ENCODE data around the gene LRIG2. TPM values are rescaled to one million over a fixed set of nuclear protein-coding genes. Genes with fewer than 3 reads are reported as not detected.
"Not testable (repeated sequence)": the region's sequence is repeated elsewhere in the genome, so short reads cannot be mapped to it uniquely, and the experiment has no call there.

LRIG2 gene
- total and polyA plus RNA-seq, 10 donors = 3.4 to 68.7 (median 22.1) TPM

DNA sequence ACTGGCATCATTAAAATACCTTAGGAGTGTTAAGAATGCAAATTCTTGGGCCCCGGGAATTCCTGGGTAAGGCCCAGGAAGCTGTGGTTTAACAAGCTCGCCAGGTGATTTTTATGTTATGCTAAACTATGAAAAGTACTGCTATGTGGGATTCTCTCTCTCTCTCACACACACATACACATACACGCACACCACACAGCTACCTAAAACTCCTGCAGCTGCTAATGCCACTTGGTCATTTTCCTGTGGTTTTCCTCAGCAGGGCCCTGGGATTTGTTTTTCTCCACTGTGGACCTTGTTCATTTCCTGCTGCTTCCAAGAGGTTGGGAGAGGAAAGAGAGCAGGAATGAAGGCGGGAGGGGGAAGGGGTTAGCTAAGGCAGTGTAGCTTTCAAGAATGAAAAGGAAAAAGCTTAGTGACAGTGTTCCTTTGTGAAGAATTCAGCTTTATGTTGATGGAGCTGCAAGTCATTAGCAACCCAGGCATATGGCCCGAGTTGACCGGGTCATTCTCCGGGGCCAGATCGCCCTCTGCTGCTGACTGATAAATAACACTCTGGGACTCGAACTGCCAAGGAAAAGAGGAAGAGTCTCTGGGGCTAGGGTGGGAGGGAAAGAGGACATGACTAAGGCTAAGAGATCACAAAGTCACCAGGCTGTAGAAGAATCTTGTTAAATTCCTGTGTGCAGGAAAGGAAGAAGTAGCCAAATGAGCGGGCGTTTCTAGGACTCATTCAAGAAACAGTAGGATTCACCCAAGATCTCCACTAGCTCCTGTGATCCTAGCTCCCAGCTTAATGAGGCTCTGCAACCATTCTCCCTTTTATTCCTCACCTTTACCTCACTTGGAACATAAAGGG lies 30.5 kb upstream of the LRIG2 start:
- Histone ChIP-seq H3K27ac (peak overlapping the region in 7 of 8 donors; percentile 4 to 64 (median 61)), H3K27me3 (replicated peaks in 1 of 7) (no peaks in the 10 kb centered on the region), H3K4me3 (no peak overlapping the region), H3K4me1 (peaks cover 4 to 43% (median 27%) of the 10 kb centered on the region in 6 donors), H3K36me3 (no peaks in the 10 kb centered on the region), H3K9me3 (no peaks in the 10 kb centered on the region)
- 11 to 18% (median 13%) methylated on average over 11 of the region's 11 CpGs for WGBS, 5 donors
- intact Hi-C loops (cut with DNase I; ENCODE audit: low total_unique reads) = loop anchor here (10.0 kb wide), 1 partner anchor 158 kb away; no protein-coding TSS in a partner anchor
- peak in 1 of 3 donors; percentile 26 for TF ChIP-seq POLR2AphosphoS5 (IDR thresholded peaks at IDR 0.05)
- no peak for TF ChIP-seq POLR2A (IDR thresholded peaks at IDR 0.05)
- TF ChIP-seq, protein P1, sequence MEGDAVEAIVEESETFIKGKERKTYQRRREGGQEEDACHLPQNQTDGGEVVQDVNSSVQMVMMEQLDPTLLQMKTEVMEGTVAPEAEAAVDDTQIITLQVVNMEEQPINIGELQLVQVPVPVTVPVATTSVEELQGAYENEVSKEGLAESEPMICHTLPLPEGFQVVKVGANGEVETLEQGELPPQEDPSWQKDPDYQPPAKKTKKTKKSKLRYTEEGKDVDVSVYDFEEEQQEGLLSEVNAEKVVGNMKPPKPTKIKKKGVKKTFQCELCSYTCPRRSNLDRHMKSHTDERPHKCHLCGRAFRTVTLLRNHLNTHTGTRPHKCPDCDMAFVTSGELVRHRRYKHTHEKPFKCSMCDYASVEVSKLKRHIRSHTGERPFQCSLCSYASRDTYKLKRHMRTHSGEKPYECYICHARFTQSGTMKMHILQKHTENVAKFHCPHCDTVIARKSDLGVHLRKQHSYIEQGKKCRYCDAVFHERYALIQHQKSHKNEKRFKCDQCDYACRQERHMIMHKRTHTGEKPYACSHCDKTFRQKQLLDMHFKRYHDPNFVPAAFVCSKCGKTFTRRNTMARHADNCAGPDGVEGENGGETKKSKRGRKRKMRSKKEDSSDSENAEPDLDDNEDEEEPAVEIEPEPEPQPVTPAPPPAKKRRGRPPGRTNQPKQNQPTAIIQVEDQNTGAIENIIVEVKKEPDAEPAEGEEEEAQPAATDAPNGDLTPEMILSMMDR (IDR thresholded peaks at IDR 0.05 in 8 of 11, conservative IDR thresholded peaks at IDR 0.05 in 3 of 11) = peak in 10 of 11 experiments; percentile 22 to 67 (median 58)
- DNase-seq = peak; percentile 85

DNA sequence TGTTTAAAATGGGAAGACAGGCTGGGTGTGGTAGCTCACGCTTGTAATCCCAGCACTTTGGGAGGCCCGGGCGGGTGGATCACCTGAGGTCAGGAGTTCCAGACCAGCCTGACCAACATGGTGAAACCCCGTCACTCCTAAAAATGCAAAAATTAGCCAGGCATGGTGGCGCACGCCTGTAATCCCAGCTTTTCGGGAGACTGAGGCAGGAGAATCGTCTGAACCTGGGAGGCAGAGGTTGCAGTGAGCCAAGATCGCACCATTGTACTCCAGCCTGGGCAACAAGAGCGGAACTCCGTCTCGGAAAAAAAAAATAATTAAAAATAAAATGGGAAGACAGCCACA lies 29.9 kb upstream of the LRIG2 start:
- WGBS, 5 donors = 70 to 79% (median 72%) methylated on average over 12 of the region's 12 CpGs
- intact Hi-C loops (cut with DNase I; ENCODE audit: low total_unique reads) = loop anchor here (10.0 kb wide), 1 partner anchor 158 kb away; no protein-coding TSS in a partner anchor

DNA sequence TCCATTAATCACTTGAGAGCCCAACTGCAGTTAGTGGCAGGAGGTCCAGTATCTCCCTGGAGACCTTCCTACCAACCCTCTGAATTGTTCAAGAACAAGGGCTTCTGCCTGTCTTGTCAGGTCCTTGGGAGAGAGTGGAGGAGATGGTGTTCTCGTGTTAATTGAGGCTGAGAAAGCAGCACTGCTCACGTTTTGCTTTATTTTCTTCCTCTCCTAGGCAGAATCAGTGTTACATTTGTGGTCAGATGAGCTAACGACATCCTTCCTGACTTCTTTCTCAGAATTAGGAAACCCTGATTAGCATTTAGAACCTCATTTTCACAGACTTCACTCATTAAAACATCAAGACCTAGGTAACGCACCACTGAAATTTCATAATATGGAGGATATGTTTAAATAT lies 26.4 kb upstream of the LRIG2 start:
- no peaks in the 10 kb centered on the region for H3K27me3 ChIP-seq (replicated peaks in 1 of 7)
- WGBS, 5 donors = 16 to 26% (median 22%) methylated on average over 4 of the region's 4 CpGs
- no peaks in the 10 kb centered on the region for H3K36me3 ChIP-seq
- H3K27ac ChIP-seq = peak overlapping the region in 7 of 8 donors; percentile 5 to 77 (median 66)
- no peaks in the 10 kb centered on the region for H3K9me3 ChIP-seq
- H3K4me1 ChIP-seq = peaks cover 4 to 46% (median 27%) of the 10 kb centered on the region in 6 donors
- TF ChIP-seq POLR2AphosphoS5 (IDR thresholded peaks at IDR 0.05) = no peak
- TF ChIP-seq, protein P1 (IDR thresholded peaks at IDR 0.05 in 8 of 11, conservative IDR thresholded peaks at IDR 0.05 in 3 of 11) = no peak
- TF ChIP-seq POLR2A (IDR thresholded peaks at IDR 0.05) = no peak
- no peak for DNase-seq
- H3K4me3 ChIP-seq = peak overlapping the region in 1 of 8 donors; percentile 7
- intact Hi-C loops (cut with DNase I; ENCODE audit: low total_unique reads) = loop anchor here (10.0 kb wide), 1 partner anchor 162 kb away; no protein-coding TSS in a partner anchor

More for the DNA sequence above, 29.9 kb upstream of the LRIG2 start:
- H3K9me3 ChIP-seq; DNase-seq; H3K4me3 ChIP-seq; H3K27me3 ChIP-seq (replicated peaks in 1 of 7); H3K36me3 ChIP-seq: not testable (repeated sequence)
- H3K27ac ChIP-seq = peak overlapping the region in 7 of 8 donors; percentile 4 to 64 (median 61)
- peaks cover 4 to 46% (median 27%) of the 10 kb centered on the region in 6 donors for H3K4me1 ChIP-seq

DNA sequence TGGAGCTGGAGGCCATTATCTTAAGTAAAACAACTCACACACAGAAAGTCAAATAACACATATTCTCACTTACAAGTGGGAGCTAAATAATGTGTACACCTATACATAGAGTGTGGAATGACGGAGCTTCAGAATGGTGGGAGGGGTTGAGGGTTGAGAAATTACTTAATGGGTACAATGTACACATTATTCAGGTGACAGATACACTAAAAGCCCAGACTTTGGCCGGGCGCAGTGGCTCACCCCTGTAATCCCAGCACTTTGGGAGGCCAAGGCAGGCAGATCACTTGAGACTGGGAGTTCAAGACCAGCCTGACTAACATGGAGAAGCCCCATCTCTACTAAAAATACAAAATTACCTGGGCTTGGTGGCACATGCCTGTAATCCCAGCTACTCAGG lies 24.9 kb upstream of the LRIG2 start:
- TF ChIP-seq, protein P1 (IDR thresholded peaks at IDR 0.05 in 8 of 11, conservative IDR thresholded peaks at IDR 0.05 in 3 of 11) = no peak
- no peak for TF ChIP-seq POLR2AphosphoS5 (IDR thresholded peaks at IDR 0.05)
- no peak for TF ChIP-seq POLR2A (IDR thresholded peaks at IDR 0.05)
- Histone ChIP-seq H3K4me1 (peaks cover 0 to 33% (median 14%) of the 10 kb centered on the region in 6 donors), H3K36me3 (no peaks in the 10 kb centered on the region), H3K27ac (no peak overlapping the region), H3K4me3 (no peak overlapping the region), H3K9me3 (no peaks in the 10 kb centered on the region), H3K27me3 (replicated peaks in 1 of 7) (no peaks in the 10 kb centered on the region)
- intact Hi-C loops (cut with DNase I; ENCODE audit: low total_unique reads) = loop anchor here (10.0 kb wide), 1 partner anchor 163 kb away; no protein-coding TSS in a partner anchor
- WGBS, 5 donors = 92 to 98% (median 92%) methylated on average over 3 of the region's 3 CpGs
- no peak for DNase-seq
